ENCODE data around the gene APOL5. TPM values are rescaled to one million over a fixed set of nuclear protein-coding genes. Genes with fewer than 3 reads are reported as not detected.

Gene APOL5
- total RNA-seq, 4 donors from 2014 or later = not detected

- TF ChIP-seq CTCF (IDR thresholded peaks at IDR 0.05) = no peak
- ATAC-seq (ENCODE audit: low FRiP score) (no peak), DNase-seq (ENCODE audit: low spot score) (no peak)
These were observed 49.2 kb downstream of the APOL5 start for GRCh38 chr22:35766654-35767580.

GRCh38 chr22:35769974-35770373, 52.3 kb downstream of the APOL5 start:
- no peak for DNase-seq (ENCODE audit: low spot score)
- no peak for ATAC-seq (ENCODE audit: low FRiP score)
- TF ChIP-seq CTCF (IDR thresholded peaks at IDR 0.05) = no peak

GRCh38 chr22:35775339-35775738, 57.7 kb downstream of the APOL5 start:
- TF ChIP-seq CTCF (IDR thresholded peaks at IDR 0.05) = no peak
- no peak for ATAC-seq (ENCODE audit: low FRiP score)
- DNase-seq (ENCODE audit: low spot score) = no peak

- ATAC-seq (ENCODE audit: low FRiP score) (no peak), DNase-seq (ENCODE audit: low spot score) (no peak)
- TF ChIP-seq CTCF (IDR thresholded peaks at IDR 0.05) = no peak
These were observed 59.8 kb downstream of the APOL5 start for GRCh38 chr22:35777335-35777975.

Other genes starting within 250 kb of the APOL5 start
- 1 to 10 TPM in 1 of 4 donors, under 1 TPM in 3; 0.19 to 2.8 (median 0.57) TPM for gene RASD2, start 177.0 kb upstream of the APOL5 start, total RNA-seq
- under 1 TPM in 1 of 4 donors, not detected in 3; 0.44 TPM for gene MB, start 100.5 kb upstream of the APOL5 start, total RNA-seq
- 100 to 1,000 TPM in 1 of 4 donors, 10 to 100 TPM in 3; 53.8 to 104 (median 75.1) TPM for gene APOL6, start 69.4 kb upstream of the APOL5 start, total RNA-seq

All from omental fat pad (tissue), 4 donors.